HG03066 (cell line): ENCODE results near the gene UQCR10.

Experiments
- ATAC-seq: cut with Tn5 transposase; IDR thresholded peaks from one replicate; pipeline ENCODE4 v1.9.1; 2021; ENCODE audit warnings: low read depth; ENCODE audit not compliant: unreplicated experiment

The UQCR10 gene

GRCh38 chr22:29793396-29793795, 26.2 kb downstream of the UQCR10 start:
- ATAC-seq, result no peak

- ATAC-seq, result no peak
These were observed 28.5 kb downstream of the UQCR10 start for GRCh38 chr22:29795663-29796062.

GRCh38 chr22:29797351-29797750, 30.2 kb downstream of the UQCR10 start:
- no peak for ATAC-seq

- ATAC-seq, result no peak
These were observed 31.1 kb downstream of the UQCR10 start for GRCh38 chr22:29798318-29798717.

- ATAC-seq, result no peak
These were observed 31.6 kb downstream of the UQCR10 start for GRCh38 chr22:29798801-29799200.

- no peak for ATAC-seq
These were observed 32.1 kb downstream of the UQCR10 start for GRCh38 chr22:29799217-29799680.

GRCh38 chr22:29801153-29801552, 34.0 kb downstream of the UQCR10 start:
- no peak for ATAC-seq

GRCh38 chr22:29801796-29802195, 34.6 kb downstream of the UQCR10 start:
- no peak for ATAC-seq

GRCh38 chr22:29803190-29803589, 36.0 kb downstream of the UQCR10 start:
- ATAC-seq, result no peak

GRCh38 chr22:29804985-29805384, 37.8 kb downstream of the UQCR10 start:
- ATAC-seq, result no peak

GRCh38 chr22:29806196-29806595, 39.0 kb downstream of the UQCR10 start:
- ATAC-seq, result no peak

GRCh38 chr22:29810216-29810615, 43.0 kb downstream of the UQCR10 start:
- ATAC-seq, result no peak

- ATAC-seq, result no peak
These were observed 44.2 kb downstream of the UQCR10 start for GRCh38 chr22:29811377-29811776.

GRCh38 chr22:29813126-29813525, 46.0 kb downstream of the UQCR10 start:
- no peak for ATAC-seq

- no peak for ATAC-seq
These were observed 46.4 kb downstream of the UQCR10 start for GRCh38 chr22:29813563-29813962.

GRCh38 chr22:29814003-29814402, 46.8 kb downstream of the UQCR10 start:
- no peak for ATAC-seq

- no peak for ATAC-seq
These were observed 48.4 kb downstream of the UQCR10 start for GRCh38 chr22:29815580-29815979.

- ATAC-seq, result no peak
These were observed 49.0 kb downstream of the UQCR10 start for GRCh38 chr22:29816128-29816527.

- ATAC-seq, result no peak
These were observed 49.4 kb downstream of the UQCR10 start for GRCh38 chr22:29816539-29816938.

- ATAC-seq, result no peak
These were observed 49.8 kb downstream of the UQCR10 start for GRCh38 chr22:29816980-29817379.

GRCh38 chr22:29817724-29818123, 50.6 kb downstream of the UQCR10 start:
- ATAC-seq, result no peak

- ATAC-seq, result no peak
These were observed 52.3 kb downstream of the UQCR10 start for GRCh38 chr22:29819501-29819900.
